Thoracic aorta (tissue), 2 donors: ENCODE measurements around the gene PCDHB8. TPM values are rescaled to one million over a fixed set of nuclear protein-coding genes. Genes with fewer than 3 reads are reported as not detected.
"Not testable (repeated sequence)": the region's sequence is repeated elsewhere in the genome, so short reads cannot be mapped to it uniquely, and the experiment has no call there.

Experiments
- ATAC-seq: fragments of 150-250 bp; one replicate; pipeline ENCODE4 v1.8.0; 2017; ENCODE audit warnings: low read depth; ENCODE audit not compliant: insufficient number of reproducible peaks, low FRiP score
- DNase-seq: peaks from one replicate; pipeline ENCODE4 v3.0.0-alpha.2; 2020; ENCODE audit warnings: low spot score
- H3K27ac ChIP-seq, 2 donors: fragments of 200-600 bp; sonication (generic); 1 replicate in 1 of 2; 2 replicates in 1 of 2; pipeline ENCODE4 v1.5.1; 2016; ENCODE audit warnings: mild to moderate bottlenecking in 2 of 2, moderate library complexity in 2 of 2
- H3K27me3 ChIP-seq: fragments of 200-600 bp; sonication (generic); replicated peaks from 2 replicates; pipeline ENCODE4 v1.6.0; 2016; ENCODE audit warnings: mild to moderate bottlenecking; ENCODE audit not compliant: insufficient read depth
- H3K36me3 ChIP-seq: fragments of 200-600 bp; sonication (generic); one replicate; pipeline ENCODE4 v1.5.1; 2016
- H3K4me1 ChIP-seq, 2 donors: fragments of 200-600 bp; sonication (generic); 1 replicate in 1 of 2; 2 replicates in 1 of 2; pipeline versions ENCODE4 v1.5.1 to v1.6.0; 2016; ENCODE audit warnings: low read depth in 2 of 2, mild to moderate bottlenecking in 1 of 2; ENCODE audit not compliant: control insufficient read depth in 1 of 2
- H3K4me3 ChIP-seq: fragments of 200-600 bp; sonication (generic); 2 replicates; pipeline ENCODE4 v1.5.1; 2016; ENCODE audit warnings: mild to moderate bottlenecking
- H3K9me3 ChIP-seq: fragments of 200-600 bp; sonication (generic); 2 replicates; pipeline ENCODE4 v1.5.1; 2016
- total RNA-seq, 2 donors: library from RNA; depleted of rRNA; stranded (reverse); fragments of >200 nt; gene quantifications; one replicate each; pipeline versions ENCODE4 v1.1.0 to v1.2.3, GENCODE V29; 2016
- TF ChIP-seq, protein P1 (sequence below): fragments of 200-600 bp; sonication (generic); IDR thresholded peaks from one replicate; pipeline ENCODE4 v1.5.1; 2019; ENCODE audit warnings: antibody characterized with exemption

The PCDHB8 gene
- total RNA-seq, 2 donors from 2014 or later = 0.95 to 1.7 TPM

- H3K4me3 ChIP-seq = no peak overlapping the region
- DNase-seq (no peak), ATAC-seq (no peak)
- TF ChIP-seq, protein P1, sequence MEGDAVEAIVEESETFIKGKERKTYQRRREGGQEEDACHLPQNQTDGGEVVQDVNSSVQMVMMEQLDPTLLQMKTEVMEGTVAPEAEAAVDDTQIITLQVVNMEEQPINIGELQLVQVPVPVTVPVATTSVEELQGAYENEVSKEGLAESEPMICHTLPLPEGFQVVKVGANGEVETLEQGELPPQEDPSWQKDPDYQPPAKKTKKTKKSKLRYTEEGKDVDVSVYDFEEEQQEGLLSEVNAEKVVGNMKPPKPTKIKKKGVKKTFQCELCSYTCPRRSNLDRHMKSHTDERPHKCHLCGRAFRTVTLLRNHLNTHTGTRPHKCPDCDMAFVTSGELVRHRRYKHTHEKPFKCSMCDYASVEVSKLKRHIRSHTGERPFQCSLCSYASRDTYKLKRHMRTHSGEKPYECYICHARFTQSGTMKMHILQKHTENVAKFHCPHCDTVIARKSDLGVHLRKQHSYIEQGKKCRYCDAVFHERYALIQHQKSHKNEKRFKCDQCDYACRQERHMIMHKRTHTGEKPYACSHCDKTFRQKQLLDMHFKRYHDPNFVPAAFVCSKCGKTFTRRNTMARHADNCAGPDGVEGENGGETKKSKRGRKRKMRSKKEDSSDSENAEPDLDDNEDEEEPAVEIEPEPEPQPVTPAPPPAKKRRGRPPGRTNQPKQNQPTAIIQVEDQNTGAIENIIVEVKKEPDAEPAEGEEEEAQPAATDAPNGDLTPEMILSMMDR = no peak
- H3K36me3 ChIP-seq = no peaks in the 10 kb centered on the region
- no peaks in the 10 kb centered on the region for H3K27me3 ChIP-seq
- no peak overlapping the region for H3K27ac ChIP-seq
- H3K9me3 ChIP-seq = peaks cover 77% of the 10 kb centered on the region
- H3K4me1 ChIP-seq = no peaks in the 10 kb centered on the region
Measured at GRCh38 chr5:141196363-141196762, 18.8 kb downstream of the PCDHB8 start.

GRCh38 chr5:141199359-141200235 lies 22.0 kb downstream of the PCDHB8 start, which contains the start of gene PCDHB11:
Gene PCDHB11 (plus strand): TSS chr5:141199627. CDS start chr5:141199775, 148 bp downstream.
- ATAC-seq = no peak
- H3K9me3 ChIP-seq = peaks cover 81% of the 10 kb centered on the region
- TF ChIP-seq, protein P1 = no peak

GRCh38 chr5:141201126-141201525 lies 23.5 kb downstream of the PCDHB8 start:
- not testable (repeated sequence) for DNase-seq, H3K4me1 ChIP-seq, H3K27me3 ChIP-seq, ATAC-seq, H3K27ac ChIP-seq, H3K4me3 ChIP-seq, H3K36me3 ChIP-seq
- peaks cover 72% of the 10 kb centered on the region for H3K9me3 ChIP-seq

More at GRCh38 chr5:141199359-141200235, 22.0 kb downstream of the PCDHB8 start, which contains the start of gene PCDHB11:
- Histone ChIP-seq H3K36me3 (no peaks in the 10 kb centered on the region), H3K4me1 (no peaks in the 10 kb centered on the region), H3K4me3 (peak within 1 kb of the TSS; percentile 42), H3K27ac (no peak within 1 kb of the TSS), H3K27me3 (no peaks in the 10 kb centered on the region)
- DNase-seq = no peak

- not testable (repeated sequence) for H3K27me3 ChIP-seq, H3K36me3 ChIP-seq, H3K4me3 ChIP-seq, DNase-seq, ATAC-seq, H3K27ac ChIP-seq, H3K4me1 ChIP-seq
- H3K9me3 ChIP-seq = peaks cover 67% of the 10 kb centered on the region
Measured at GRCh38 chr5:141201646-141202045, 24.1 kb downstream of the PCDHB8 start.

GRCh38 chr5:141208478-141208877 lies 30.9 kb downstream of the PCDHB8 start, which contains the start of gene PCDHB12:
Gene PCDHB12 (plus strand): TSS chr5:141208719. CDS start chr5:141208908, 189 bp downstream.
- Histone ChIP-seq H3K4me1 (no peaks in the 10 kb centered on the region), H3K9me3 (peaks cover 48% of the 10 kb centered on the region), H3K27ac (no peak within 1 kb of the TSS), H3K36me3 (no peaks in the 10 kb centered on the region), H3K4me3 (peak within 1 kb of the TSS; percentile 42), H3K27me3 (no peaks in the 10 kb centered on the region)
- ATAC-seq = no peak
- TF ChIP-seq, protein P1 = no peak
- DNase-seq = no peak

DNA sequence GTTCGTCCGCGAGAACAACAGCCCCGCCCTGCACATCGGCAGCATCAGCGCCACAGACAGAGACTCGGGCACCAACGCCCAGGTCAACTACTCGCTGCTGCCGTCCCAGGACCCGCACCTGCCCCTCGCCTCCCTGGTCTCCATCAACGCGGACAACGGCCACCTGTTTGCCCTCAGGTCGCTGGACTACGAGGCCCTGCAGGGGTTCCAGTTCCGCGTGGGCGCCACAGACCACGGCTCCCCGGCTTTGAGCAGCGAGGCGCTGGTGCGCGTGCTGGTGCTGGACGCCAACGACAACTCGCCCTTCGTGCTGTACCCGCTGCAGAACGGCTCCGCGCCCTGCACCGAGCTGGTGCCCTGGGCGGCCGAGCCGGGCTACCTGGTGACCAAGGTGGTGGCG lies 32.7 kb downstream of the PCDHB8 start:
- H3K9me3 ChIP-seq = peaks cover 51% of the 10 kb centered on the region

GRCh38 chr5:141210849-141211248 lies 33.3 kb downstream of the PCDHB8 start:
- H3K36me3 ChIP-seq, ATAC-seq, H3K27me3 ChIP-seq, H3K4me1 ChIP-seq, DNase-seq, H3K4me3 ChIP-seq, H3K27ac ChIP-seq: not testable (repeated sequence)
- peaks cover 51% of the 10 kb centered on the region for H3K9me3 ChIP-seq

More for the DNA sequence above, 32.7 kb downstream of the PCDHB8 start:
- not testable (repeated sequence) for H3K27me3 ChIP-seq, H3K27ac ChIP-seq, H3K36me3 ChIP-seq, ATAC-seq, DNase-seq, H3K4me1 ChIP-seq, H3K4me3 ChIP-seq

DNA sequence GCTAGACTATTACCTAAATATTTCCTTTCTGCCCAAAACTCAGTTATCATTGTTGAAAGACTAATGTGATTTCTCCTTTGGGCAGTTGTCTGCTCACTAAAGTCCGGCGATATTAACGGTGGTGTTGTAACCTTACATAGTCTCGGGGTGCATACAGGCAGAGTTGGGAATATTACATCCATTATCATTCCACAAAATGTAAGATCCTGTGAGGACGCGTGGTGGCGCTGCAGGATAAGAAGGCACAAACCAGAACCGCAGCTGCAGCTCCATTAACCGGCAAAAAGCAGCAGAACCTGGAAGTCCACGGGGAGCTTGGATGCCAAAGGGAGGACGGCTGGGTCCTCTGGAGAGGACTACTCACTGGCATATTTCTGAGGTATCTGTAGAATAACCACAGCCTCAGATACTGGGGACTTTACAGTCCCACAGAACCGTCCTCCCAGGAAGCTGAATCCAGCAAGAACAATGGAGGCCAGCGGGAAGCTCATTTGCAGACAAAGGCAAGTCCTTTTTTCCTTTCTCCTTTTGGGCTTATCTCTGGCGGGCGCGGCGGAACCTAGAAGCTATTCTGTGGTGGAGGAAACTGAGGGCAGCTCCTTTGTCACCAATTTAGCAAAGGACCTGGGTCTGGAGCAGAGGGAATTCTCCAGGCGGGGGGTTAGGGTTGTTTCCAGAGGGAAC lies 36.2 kb downstream of the PCDHB8 start, which contains the start of gene PCDHB13:
Gene PCDHB13 (plus strand): TSS at position 264 of the 684 bp plus-strand sequence. CDS start 205 bp downstream, at position 469.
- H3K36me3 ChIP-seq, H3K4me1 ChIP-seq, H3K27me3 ChIP-seq, ATAC-seq, H3K27ac ChIP-seq, DNase-seq: not testable (repeated sequence)
- Histone ChIP-seq H3K4me3 (peak within 1 kb of the TSS; percentile 25), H3K9me3 (peaks cover 65% of the 10 kb centered on the region)

GRCh38 chr5:141214583-141214982 lies 37.0 kb downstream of the PCDHB8 start:
- not testable (repeated sequence) for H3K36me3 ChIP-seq, DNase-seq, H3K27me3 ChIP-seq, H3K27ac ChIP-seq, H3K4me3 ChIP-seq, H3K4me1 ChIP-seq, ATAC-seq
- H3K9me3 ChIP-seq = peaks cover 67% of the 10 kb centered on the region
